AG04449 (cell line): ENCODE data around the gene CACNA1E.

Experiments used
- CTCF ChIA-PET: fragments of 350-600 bp; formaldehyde crosslinking; extraction: SDS; loops from one replicate; lab custom pipeline; 2021; ENCODE audit warnings: antibody characterized with exemption; lab: Yijun Ruan, JAX
- POLR2A ChIA-PET: fragments of 400-600, 350-600 bp; formaldehyde crosslinking; extraction: SDS; loops from one replicate; lab custom pipeline; 2020; ENCODE audit warnings: antibody characterized with exemption, inconsistent platforms; lab: Yijun Ruan, JAX
- DNase-seq: peaks from one replicate; pipeline ENCODE4 v3.0.0-alpha.2; 2010; ENCODE audit warnings: low read depth, low spot score
- H3K4me3 ChIP-seq: 2 replicates; pipeline ENCODE4 v1.5.1; 2011; ENCODE audit warnings: low read depth, mild to moderate bottlenecking, control low read depth, low read length
- CTCF ChIP-seq: IDR thresholded peaks from one replicate; pipeline ENCODE4 v1.5.1; 2011; ENCODE audit warnings: mild to moderate bottlenecking, moderate library complexity, low read length, control low read depth, inconsistent platforms; ENCODE audit not compliant: insufficient read depth; ENCODE audit errors: missing control alignments

CACNA1E gene

GRCh38 chr1:181445436-181445835 is 37.9 kb upstream of the CACNA1E start:
- no peak for TF ChIP-seq CTCF
- H3K4me3 ChIP-seq, result no peak overlapping the region
- DNase-seq, result no peak
- ChIA-PET CTCF (interaction anchor here (0.8 kb wide), 1 partner anchor 21 kb away, joined by 3 read pairs; no protein-coding TSS in a partner anchor), POLR2A (no interaction called here)

DNA sequence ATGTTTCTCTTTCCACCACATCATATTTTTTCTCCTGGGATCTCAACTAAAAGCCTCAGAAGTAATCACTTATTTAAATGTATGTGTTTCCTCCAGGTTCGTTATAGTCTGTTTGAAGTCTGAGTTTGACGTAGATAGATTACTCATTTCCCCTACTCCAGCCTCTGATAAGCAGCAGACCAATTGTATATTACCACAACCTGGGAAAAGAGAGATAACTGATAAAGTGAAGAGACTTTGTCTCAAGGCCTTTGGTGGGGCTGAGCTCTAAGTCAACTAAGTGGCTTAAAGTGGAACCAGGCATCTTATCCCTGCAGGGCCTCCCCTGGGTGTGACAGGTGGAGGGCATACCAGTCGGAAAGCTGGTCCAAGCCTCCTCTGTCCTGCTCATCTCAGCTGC is 34.9 kb upstream of the CACNA1E start:
- H3K4me3 ChIP-seq, result no peak overlapping the region
- no peak for DNase-seq
- POLR2A ChIA-PET, result no interaction called here
- CTCF ChIA-PET, result no interaction called here
- no peak for TF ChIP-seq CTCF

DNA sequence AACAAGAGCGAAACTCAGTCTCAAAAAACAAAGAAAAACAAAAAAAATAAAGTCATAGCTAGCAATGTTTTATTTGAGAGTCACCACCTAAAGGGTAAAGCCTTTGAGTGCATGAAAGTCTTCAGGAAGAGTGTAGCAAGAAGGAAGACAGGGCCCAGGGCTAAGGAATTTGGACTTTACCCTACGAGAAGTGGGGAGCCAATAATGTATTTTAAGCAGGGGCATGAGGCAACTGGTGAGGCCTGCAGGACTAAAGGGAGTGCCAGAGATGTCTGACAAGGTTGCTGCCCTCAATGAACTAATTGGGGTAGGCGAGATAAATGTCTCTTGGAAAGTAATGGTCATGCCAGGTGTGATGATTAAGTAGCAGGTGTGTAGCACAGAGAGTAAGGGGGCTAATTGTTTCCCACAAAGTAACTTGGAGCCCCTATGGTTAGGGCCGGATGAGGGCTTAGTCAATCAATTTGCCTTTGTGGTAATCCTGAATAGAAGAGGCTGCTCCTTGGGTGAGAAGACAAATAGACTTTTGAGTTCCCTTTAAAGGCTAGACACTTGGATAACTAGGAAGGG is 31.6 kb upstream of the CACNA1E start:
- no peak overlapping the region for H3K4me3 ChIP-seq
- POLR2A ChIA-PET, result no interaction called here
- TF ChIP-seq CTCF, result no peak
- no peak for DNase-seq
- CTCF ChIA-PET, result no interaction called here

- no peak for DNase-seq
- POLR2A ChIA-PET, result no interaction called here
- CTCF ChIA-PET, result no interaction called here
- no peak for TF ChIP-seq CTCF
- H3K4me3 ChIP-seq, result no peak overlapping the region
Measured at GRCh38 chr1:181452746-181453145, 30.6 kb upstream of the CACNA1E start.

DNA sequence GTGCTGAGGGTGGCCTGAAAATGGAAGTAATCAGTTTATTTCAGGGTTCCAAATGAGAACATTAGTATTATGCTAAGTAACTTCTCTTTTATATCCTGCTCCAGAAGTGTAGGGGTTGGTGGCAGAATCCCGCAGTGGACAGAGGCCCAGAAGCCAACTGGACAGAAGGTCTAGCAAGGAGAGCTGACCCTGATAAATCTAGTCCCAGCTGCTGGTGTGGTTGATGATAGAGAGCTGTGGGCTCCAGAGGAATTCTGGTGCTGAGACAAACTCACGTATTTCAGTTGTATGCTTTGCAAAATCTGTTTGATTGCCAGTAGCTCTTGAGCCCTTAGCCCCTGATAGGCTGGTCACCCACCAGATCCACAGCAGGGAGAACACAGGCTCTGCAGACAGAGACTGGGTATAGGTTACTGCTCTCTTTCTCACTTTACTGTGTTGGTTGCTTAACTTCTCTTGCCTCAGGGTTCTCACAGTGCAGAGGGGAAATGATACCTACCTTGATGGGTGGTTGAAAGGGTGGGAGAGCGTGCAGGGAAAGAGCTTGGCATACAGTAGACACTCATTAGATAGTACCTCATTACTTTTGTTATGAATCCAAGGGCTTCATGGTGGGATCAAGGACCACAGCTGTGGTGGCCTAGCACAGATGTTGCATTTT is 29.6 kb upstream of the CACNA1E start:
- CTCF ChIA-PET, result no interaction called here
- POLR2A ChIA-PET, result no interaction called here
- no peak for TF ChIP-seq CTCF

DNA sequence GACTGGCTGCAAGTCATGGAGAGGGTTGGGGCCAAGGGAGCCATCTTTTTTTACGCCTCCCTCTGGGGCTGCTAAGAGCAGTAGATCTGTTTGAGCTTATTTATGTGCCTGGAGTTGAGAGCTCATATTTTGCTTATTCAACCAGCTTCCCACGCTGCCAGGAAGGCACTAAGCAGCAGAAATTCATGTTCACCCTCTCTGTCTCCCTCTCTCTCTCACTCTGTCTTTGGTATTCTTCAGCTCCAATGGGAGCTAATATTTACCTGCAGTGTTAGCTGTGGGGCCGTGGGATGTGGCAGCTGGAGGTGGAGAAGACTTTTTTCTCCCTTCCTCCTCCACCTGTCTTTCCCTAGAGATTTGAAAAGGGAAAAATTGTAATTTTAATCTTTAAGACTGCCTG is 26.8 kb upstream of the CACNA1E start:
- no peak overlapping the region for H3K4me3 ChIP-seq
- CTCF ChIA-PET, result no interaction called here
- no peak for TF ChIP-seq CTCF
- DNase-seq, result no peak
- POLR2A ChIA-PET, result no interaction called here

More for the DNA sequence above, 29.6 kb upstream of the CACNA1E start:
- no peak for DNase-seq
- no peak overlapping the region for H3K4me3 ChIP-seq
